ENCODE data around the gene SHD.
"Not testable (repeated sequence)": the region's sequence is repeated elsewhere in the genome, so short reads cannot be mapped to it uniquely, and the experiment has no call there.

SHD gene

GRCh38 chr19:4286141-4286540 lies 7.1 kb downstream of the SHD start:
- not testable (repeated sequence) for H3K9me3 ChIP-seq (ENCODE audit: control insufficient read depth, low read length); H3K4me3 ChIP-seq (ENCODE audit: extremely low read depth, insufficient read depth, low read length, poor library complexity, severe bottlenecking); H3K36me3 ChIP-seq (ENCODE audit: control insufficient read depth, insufficient read depth, low read length); H3K4me1 ChIP-seq (ENCODE audit: control insufficient read depth, insufficient read depth, low read length, poor library complexity, severe bottlenecking); H3K27ac ChIP-seq (ENCODE audit: low read depth, low read length, severe bottlenecking)
- WGBS, 2 experiments (ENCODE audit: insufficient coverage in 2 of 2) = 91% methylated on average over 4 of the region's 4 CpGs

GRCh38 chr19:4288091-4288777 lies 9.2 kb downstream of the SHD start:
- Histone ChIP-seq H3K4me3 (ENCODE audit: extremely low read depth, insufficient read depth, low read length, poor library complexity, severe bottlenecking) (no peak overlapping the region), H3K27ac (ENCODE audit: low read depth, low read length, severe bottlenecking) (no peak overlapping the region), H3K9me3 (ENCODE audit: control insufficient read depth, low read length) (no peaks in the 10 kb centered on the region), H3K4me1 (ENCODE audit: control insufficient read depth, insufficient read depth, low read length, poor library complexity, severe bottlenecking) (no peaks in the 10 kb centered on the region), H3K36me3 (ENCODE audit: control insufficient read depth, insufficient read depth, low read length) (no peaks in the 10 kb centered on the region)
- whole genome bisulfite sequencing, 2 experiments (ENCODE audit: insufficient coverage in 2 of 2) = 82 to 86% methylated on average over 10 to 13 of the region's 16 CpGs

GRCh38 chr19:4291184-4291732 lies 12.2 kb downstream of the SHD start:
- WGBS, 2 experiments (ENCODE audit: insufficient coverage in 2 of 2) = 70 to 84% methylated on average over 4 to 7 of the region's 8 CpGs
- Histone ChIP-seq H3K27ac (ENCODE audit: low read depth, low read length, severe bottlenecking) (no peak overlapping the region), H3K4me3 (ENCODE audit: extremely low read depth, insufficient read depth, low read length, poor library complexity, severe bottlenecking) (no peak overlapping the region), H3K36me3 (ENCODE audit: control insufficient read depth, insufficient read depth, low read length) (no peaks in the 10 kb centered on the region), H3K9me3 (ENCODE audit: control insufficient read depth, low read length) (no peaks in the 10 kb centered on the region), H3K4me1 (ENCODE audit: control insufficient read depth, insufficient read depth, low read length, poor library complexity, severe bottlenecking) (no peaks in the 10 kb centered on the region)

GRCh38 chr19:4292515-4292914 lies 13.4 kb downstream of the SHD start:
- Histone ChIP-seq H3K4me3 (ENCODE audit: extremely low read depth, insufficient read depth, low read length, poor library complexity, severe bottlenecking) (no peak overlapping the region), H3K36me3 (ENCODE audit: control insufficient read depth, insufficient read depth, low read length) (no peaks in the 10 kb centered on the region), H3K4me1 (ENCODE audit: control insufficient read depth, insufficient read depth, low read length, poor library complexity, severe bottlenecking) (no peaks in the 10 kb centered on the region), H3K9me3 (ENCODE audit: control insufficient read depth, low read length) (no peaks in the 10 kb centered on the region), H3K27ac (ENCODE audit: low read depth, low read length, severe bottlenecking) (no peak overlapping the region)
- 86 to 94% methylated on average over 6 to 15 of the region's 15 CpGs for WGBS, 2 experiments (ENCODE audit: insufficient coverage in 2 of 2)

GRCh38 chr19:4294389-4294788 lies 15.3 kb downstream of the SHD start:
- H3K36me3 ChIP-seq (ENCODE audit: control insufficient read depth, insufficient read depth, low read length) = no peaks in the 10 kb centered on the region
- H3K4me1 ChIP-seq (ENCODE audit: control insufficient read depth, insufficient read depth, low read length, poor library complexity, severe bottlenecking) = no peaks in the 10 kb centered on the region
- 81 to 83% methylated on average over 3 to 5 of the region's 10 CpGs for WGBS, 2 experiments (ENCODE audit: insufficient coverage in 2 of 2)
- no peak overlapping the region for H3K27ac ChIP-seq (ENCODE audit: low read depth, low read length, severe bottlenecking)
- H3K9me3 ChIP-seq (ENCODE audit: control insufficient read depth, low read length) = no peaks in the 10 kb centered on the region
- H3K4me3 ChIP-seq (ENCODE audit: extremely low read depth, insufficient read depth, low read length, poor library complexity, severe bottlenecking) = no peak overlapping the region

GRCh38 chr19:4295972-4296771 lies 17.1 kb downstream of the SHD start:
- H3K4me3 ChIP-seq (ENCODE audit: extremely low read depth, insufficient read depth, low read length, poor library complexity, severe bottlenecking) = no peak overlapping the region
- H3K27ac ChIP-seq (ENCODE audit: low read depth, low read length, severe bottlenecking) = no peak overlapping the region
- H3K4me1 ChIP-seq (ENCODE audit: control insufficient read depth, insufficient read depth, low read length, poor library complexity, severe bottlenecking) = no peaks in the 10 kb centered on the region
- 76 to 83% methylated on average over 8 of the region's 14 CpGs for WGBS, 2 experiments (ENCODE audit: insufficient coverage in 2 of 2)
- no peaks in the 10 kb centered on the region for H3K9me3 ChIP-seq (ENCODE audit: control insufficient read depth, low read length)
- H3K36me3 ChIP-seq (ENCODE audit: control insufficient read depth, insufficient read depth, low read length) = no peaks in the 10 kb centered on the region

- H3K4me1 ChIP-seq (ENCODE audit: control insufficient read depth, insufficient read depth, low read length, poor library complexity, severe bottlenecking) = no peaks in the 10 kb centered on the region
- H3K27ac ChIP-seq (ENCODE audit: low read depth, low read length, severe bottlenecking) = no peak overlapping the region
- no peaks in the 10 kb centered on the region for H3K36me3 ChIP-seq (ENCODE audit: control insufficient read depth, insufficient read depth, low read length)
- H3K9me3 ChIP-seq (ENCODE audit: control insufficient read depth, low read length) = no peaks in the 10 kb centered on the region
- no peak overlapping the region for H3K4me3 ChIP-seq (ENCODE audit: extremely low read depth, insufficient read depth, low read length, poor library complexity, severe bottlenecking)
- 81 to 87% methylated on average over 16 to 19 of the region's 27 CpGs for WGBS, 2 experiments (ENCODE audit: insufficient coverage in 2 of 2)
Measured at GRCh38 chr19:4297901-4298809, 19.1 kb downstream of the SHD start.

- no peak overlapping the region for H3K27ac ChIP-seq (ENCODE audit: low read depth, low read length, severe bottlenecking)
- no peaks in the 10 kb centered on the region for H3K4me1 ChIP-seq (ENCODE audit: control insufficient read depth, insufficient read depth, low read length, poor library complexity, severe bottlenecking)
- no peaks in the 10 kb centered on the region for H3K9me3 ChIP-seq (ENCODE audit: control insufficient read depth, low read length)
- no peaks in the 10 kb centered on the region for H3K36me3 ChIP-seq (ENCODE audit: control insufficient read depth, insufficient read depth, low read length)
- no peak overlapping the region for H3K4me3 ChIP-seq (ENCODE audit: extremely low read depth, insufficient read depth, low read length, poor library complexity, severe bottlenecking)
- WGBS, 2 experiments (ENCODE audit: insufficient coverage in 2 of 2) = 92 to 95% methylated on average over 5 to 7 of the region's 8 CpGs
Measured at GRCh38 chr19:4298810-4299550, 19.9 kb downstream of the SHD start.

GRCh38 chr19:4300589-4300988 lies 21.5 kb downstream of the SHD start:
- 81 to 95% methylated on average over 3 of the region's 3 CpGs for WGBS, 2 experiments (ENCODE audit: insufficient coverage in 2 of 2)
- H3K4me3 ChIP-seq (ENCODE audit: extremely low read depth, insufficient read depth, low read length, poor library complexity, severe bottlenecking) = no peak overlapping the region
- no peaks in the 10 kb centered on the region for H3K9me3 ChIP-seq (ENCODE audit: control insufficient read depth, low read length)
- no peak overlapping the region for H3K27ac ChIP-seq (ENCODE audit: low read depth, low read length, severe bottlenecking)
- H3K4me1 ChIP-seq (ENCODE audit: control insufficient read depth, insufficient read depth, low read length, poor library complexity, severe bottlenecking) = no peaks in the 10 kb centered on the region
- no peaks in the 10 kb centered on the region for H3K36me3 ChIP-seq (ENCODE audit: control insufficient read depth, insufficient read depth, low read length)
